Stomach (tissue), 9 donors: ENCODE measurements around the gene RBFOX2. TPM values are rescaled to one million over a fixed set of nuclear protein-coding genes. Genes with fewer than 3 reads are reported as not detected.

ENCODE experiments used
- DNase-seq, 2 donors: peaks; one replicate each; pipeline versions ENCODE4 v3.0.0 to v3.0.0-alpha.2; 2013 to 2019
- H3K27ac ChIP-seq, 5 donors: fragments of 200-600 bp in 4 of 5; sonication (generic) in 4 of 5; one replicate each; pipeline ENCODE4 v1.5.1; 2013 to 2019; ENCODE audit warnings: mild to moderate bottlenecking in 1 of 5, moderate library complexity in 1 of 5
- H3K27me3 ChIP-seq, 3 donors: fragments of 200-600 bp; sonication (generic); one replicate each; pipeline ENCODE4 v1.5.1; 2017 to 2019; ENCODE audit warnings: mixed run types in 1 of 3
- H3K36me3 ChIP-seq, 4 donors: fragments of 200-600 bp; sonication (generic); 1 replicate in 3 of 4; 2 replicates in 1 of 4; pipeline ENCODE4 v1.5.1; 2016 to 2019
- H3K4me1 ChIP-seq, 4 donors: fragments of 200-600 bp; sonication (generic); one replicate each; pipeline ENCODE4 v1.5.1; 2016 to 2019
- H3K4me3 ChIP-seq, 4 donors: fragments of 200-600 bp; sonication (generic) in 3 of 4; one replicate each; pipeline ENCODE4 v1.5.1; 2016 to 2019; ENCODE audit warnings: mild to moderate bottlenecking in 1 of 4
- H3K9me3 ChIP-seq, 4 donors: fragments of 200-600 bp; sonication (generic); one replicate each; pipeline ENCODE4 v1.5.1; 2016 to 2019
- CTCF ChIP-seq, 7 experiments: fragments of 450-650 bp in 4 of 7; fragments of 200-600 bp in 3 of 7; sonication (generic) in 3 of 7; IDR thresholded peaks; one replicate each; pipeline ENCODE4 v1.5.1; 2016 to 2019; ENCODE audit warnings: antibody characterized with exemption in 7 of 7, control low read depth in 2 of 7, mild to moderate bottlenecking in 1 of 7
- EP300 ChIP-seq: sonication (generic); formaldehyde crosslinking; IDR thresholded peaks from one replicate; pipeline ENCODE4 v1.6.1; 2017; ENCODE audit warnings: antibody characterized with exemption
- POLR2A ChIP-seq, 4 donors: fragments of 450-650 bp; IDR thresholded peaks; one replicate each; pipeline ENCODE4 v1.6.1; 2016; ENCODE audit warnings: antibody characterized with exemption in 4 of 4, control low read depth in 2 of 4, mild to moderate bottlenecking in 1 of 4, moderate library complexity in 1 of 4
- POLR2AphosphoS5 ChIP-seq, 3 donors: sonication (generic); formaldehyde crosslinking; IDR thresholded peaks; one replicate each; pipeline ENCODE4 v1.6.1; 2016; ENCODE audit warnings: antibody characterized with exemption in 3 of 3
- WGBS, 5 donors: extraction: QIAGEN DNeasy Blood & Tissue Kit in 3 of 5; methylation state at CpG; one replicate each; pipeline versions ENCODE4 v1.1.5 to v1.1.7; 2013 to 2018; 5-methylcytosine and 5-hydroxymethylcytosine counted together
- intact Hi-C: fragments of 100-400 bp; cut with DNase I; formaldehyde crosslinking; loops from one replicate; pipeline ENCODE4 v1.15.1; 2023; ENCODE audit warnings: low total_unique reads
- polyA plus RNA-seq, 3 donors: library from polyadenylated mRNA; stranded (reverse); fragments of 200-250 nt; gene quantifications; one replicate each; pipeline ENCODE4 v1.2.3, GENCODE V29; 2013
- total RNA-seq, 5 donors: library from RNA; depleted of rRNA; stranded (reverse); fragments of >200 nt; gene quantifications; one replicate each; pipeline versions ENCODE4 v1.1.0 to v1.2.3, GENCODE V29; 2014 to 2016
- donor health status: healthy with polysubstance abuse.
- donor health status: Bipolar disorder and iron deficiency.
- donor health status: healthy.

Gene RBFOX2
- total and polyA plus RNA-seq, 8 donors = 14.9 to 176 (median 46.7) TPM

- Histone ChIP-seq H3K36me3 (no peaks in the 10 kb centered on the region), H3K9me3 (no peaks in the 10 kb centered on the region), H3K27me3 (no peaks in the 10 kb centered on the region), H3K4me3 (no peak overlapping the region), H3K4me1 (peaks cover 0 to 35% (median 7%) of the 10 kb centered on the region in 4 donors), H3K27ac (no peak overlapping the region)
- no peak for TF ChIP-seq EP300
- no peak for TF ChIP-seq CTCF (IDR thresholded peaks at IDR 0.05)
- TF ChIP-seq POLR2AphosphoS5 (IDR thresholded peaks at IDR 0.05) = no peak
- no peak for TF ChIP-seq POLR2A (IDR thresholded peaks at IDR 0.05)
- DNase-seq = no peak
- intact Hi-C loops = no loop called here
- 87 to 95% (median 95%) methylated on average over 5 of the region's 5 CpGs for WGBS, 5 donors
Measured at GRCh38 chr22:35947794-35948425, 80.7 kb downstream of the RBFOX2 start.

GRCh38 chr22:35944458-35944857 lies 84.2 kb downstream of the RBFOX2 start:
- Histone ChIP-seq H3K36me3 (no peaks in the 10 kb centered on the region), H3K4me1 (peaks cover 0 to 15% (median 2%) of the 10 kb centered on the region in 4 donors), H3K27me3 (no peaks in the 10 kb centered on the region), H3K4me3 (no peak overlapping the region), H3K9me3 (no peaks in the 10 kb centered on the region), H3K27ac (no peak overlapping the region)
- TF ChIP-seq EP300 (no peak), POLR2AphosphoS5 (IDR thresholded peaks at IDR 0.05) (no peak), CTCF (IDR thresholded peaks at IDR 0.05) (no peak), POLR2A (IDR thresholded peaks at IDR 0.05) (no peak)
- DNase-seq = no peak
- 72 to 85% (median 80%) methylated on average over 6 of the region's 6 CpGs for WGBS, 5 donors
- intact Hi-C loops = no loop called here

DNA sequence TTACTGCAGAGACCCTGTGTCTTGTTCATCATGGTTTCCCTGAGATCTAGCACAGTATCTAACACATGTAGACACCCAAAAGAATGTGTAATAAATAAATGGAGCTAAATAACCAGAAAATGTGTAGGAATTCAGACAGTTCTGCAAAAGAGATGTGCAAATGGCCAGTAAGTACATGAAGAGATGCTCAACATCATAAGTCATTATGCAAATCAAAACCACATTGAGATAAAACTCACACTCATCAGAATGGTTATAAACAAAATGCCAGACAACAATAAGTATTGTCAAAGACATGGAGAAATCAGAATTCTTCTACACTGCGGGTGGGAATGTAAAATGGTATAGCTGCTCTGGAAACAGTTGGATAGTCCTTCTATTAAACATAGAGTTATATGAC lies 88.5 kb downstream of the RBFOX2 start:
- H3K4me1 ChIP-seq = peaks cover 3 to 27% (median 11%) of the 10 kb centered on the region in 4 donors
- H3K27ac ChIP-seq = no peak overlapping the region
- no peaks in the 10 kb centered on the region for H3K9me3 ChIP-seq
- TF ChIP-seq POLR2AphosphoS5 (IDR thresholded peaks at IDR 0.05) (no peak), CTCF (IDR thresholded peaks at IDR 0.05) (no peak), POLR2A (IDR thresholded peaks at IDR 0.05) (no peak), EP300 (no peak)
- H3K4me3 ChIP-seq = no peak overlapping the region
- no peak for DNase-seq
- peaks cover 0 to 9% (median 2%) of the 10 kb centered on the region in 4 donors for H3K36me3 ChIP-seq
- no peaks in the 10 kb centered on the region for H3K27me3 ChIP-seq
- 90 to 100% (median 97%) methylated on average over 1 of the region's 1 CpG for WGBS, 5 donors
- intact Hi-C loops = no loop called here

DNA sequence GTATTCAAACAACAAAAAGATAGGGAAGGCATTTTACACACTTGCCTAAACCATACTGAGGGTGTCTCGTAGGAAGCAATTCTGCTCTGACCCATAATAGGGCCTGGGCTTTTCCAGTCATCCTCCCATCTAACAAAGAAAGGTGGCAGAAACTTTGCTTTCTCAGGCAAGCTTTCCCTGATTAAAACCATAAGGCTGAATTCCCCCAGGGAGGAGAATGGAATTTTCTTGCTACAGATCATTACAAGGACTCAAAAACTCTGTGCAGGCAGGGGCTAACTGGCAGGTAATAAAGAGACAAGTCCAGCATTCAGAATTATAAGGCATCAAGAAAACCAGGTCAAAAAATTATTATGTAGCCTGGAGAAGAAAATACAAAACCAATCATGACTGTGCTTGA lies 90.4 kb downstream of the RBFOX2 start:
- DNase-seq = no peak
- H3K36me3 ChIP-seq = peaks cover 0 to 13% (median 2%) of the 10 kb centered on the region in 4 donors
- intact Hi-C loops = no loop called here
- WGBS, 5 donors = 92 to 100% (median 97%) methylated on average over 1 of the region's 1 CpG
- H3K27me3 ChIP-seq = no peaks in the 10 kb centered on the region
- H3K9me3 ChIP-seq = no peaks in the 10 kb centered on the region
- peaks cover 3 to 19% (median 11%) of the 10 kb centered on the region in 4 donors for H3K4me1 ChIP-seq
- TF ChIP-seq POLR2AphosphoS5 (IDR thresholded peaks at IDR 0.05) (no peak), EP300 (no peak), POLR2A (IDR thresholded peaks at IDR 0.05) (no peak), CTCF (IDR thresholded peaks at IDR 0.05) (no peak)
- no peak overlapping the region for H3K27ac ChIP-seq
- H3K4me3 ChIP-seq = no peak overlapping the region
